Gastroesophageal sphincter (tissue), 4 donors: ENCODE results near the gene PARD3. TPM values are rescaled to one million over a fixed set of nuclear protein-coding genes. Genes with fewer than 3 reads are reported as not detected.

Experiments used
- ATAC-seq: fragments of 150-250 bp; one replicate; pipeline ENCODE4 v1.9.1; 2016; ENCODE audit warnings: mild to moderate bottlenecking, moderate library complexity
- H3K27ac ChIP-seq, 4 donors: fragments of 200-600 bp; sonication (generic) in 3 of 4; 1 replicate in 3 of 4; 2 replicates in 1 of 4; pipeline ENCODE4 v1.5.1; 2016 to 2019
- H3K27me3 ChIP-seq: fragments of 200-600 bp; sonication (generic); one replicate; pipeline ENCODE4 v1.5.1; 2019
- H3K36me3 ChIP-seq, 2 donors: fragments of 200-600 bp; sonication (generic); one replicate each; pipeline ENCODE4 v1.5.1; 2019; ENCODE audit warnings: control low read depth in 1 of 2
- H3K4me1 ChIP-seq, 3 donors: fragments of 200-600 bp; sonication (generic); 1 replicate in 2 of 3; 2 replicates in 1 of 3; pipeline ENCODE4 v1.5.1; 2016 to 2019; ENCODE audit warnings: control low read depth in 2 of 3
- H3K4me3 ChIP-seq, 2 donors: fragments of 200-600 bp; sonication (generic); one replicate each; pipeline ENCODE4 v1.5.1; 2019; ENCODE audit warnings: mild to moderate bottlenecking in 1 of 2, moderate library complexity in 1 of 2
- H3K9me3 ChIP-seq, 3 donors: fragments of 200-600 bp; sonication (generic); one replicate each; pipeline ENCODE4 v1.5.1; 2017 to 2019; ENCODE audit warnings: control low read depth in 2 of 3
- EP300 ChIP-seq: sonication (generic); formaldehyde crosslinking; IDR thresholded peaks from one replicate; pipeline ENCODE4 v1.6.1; 2017; ENCODE audit warnings: antibody characterized with exemption, mild to moderate bottlenecking
- POLR2A ChIP-seq, 2 donors: fragments of 450-650 bp; IDR thresholded peaks; one replicate each; pipeline ENCODE4 v1.6.1; 2017; ENCODE audit warnings: antibody characterized with exemption in 2 of 2, mild to moderate bottlenecking in 2 of 2, moderate library complexity in 1 of 2
- POLR2AphosphoS5 ChIP-seq: sonication (generic); formaldehyde crosslinking; IDR thresholded peaks from one replicate; pipeline ENCODE4 v1.6.1; 2017; ENCODE audit warnings: antibody characterized with exemption
- WGBS, 2 donors: methylation state at CpG; one replicate each; pipeline ENCODE4 v1.1.5; 2018; ENCODE audit warnings: low coverage in 1 of 2; 5-methylcytosine and 5-hydroxymethylcytosine counted together
- total RNA-seq, 4 donors: library from RNA; depleted of rRNA; stranded (reverse); fragments of >200 nt; gene quantifications; one replicate each; pipeline ENCODE4 v1.1.0, GENCODE V29; 2016
- TF ChIP-seq, protein P1 (sequence below), 4 experiments: fragments of 200-600 bp in 2 of 4; fragments of 450-650 bp in 2 of 4; sonication (generic) in 1 of 4; IDR thresholded peaks; one replicate each; pipeline ENCODE4 v1.5.1; 2017 to 2019; ENCODE audit warnings: antibody characterized with exemption in 4 of 4, mild to moderate bottlenecking in 2 of 4, moderate library complexity in 2 of 4

The PARD3 gene
- total RNA-seq, 4 donors from 2014 or later, result 101 to 127 (median 115) TPM

DNA sequence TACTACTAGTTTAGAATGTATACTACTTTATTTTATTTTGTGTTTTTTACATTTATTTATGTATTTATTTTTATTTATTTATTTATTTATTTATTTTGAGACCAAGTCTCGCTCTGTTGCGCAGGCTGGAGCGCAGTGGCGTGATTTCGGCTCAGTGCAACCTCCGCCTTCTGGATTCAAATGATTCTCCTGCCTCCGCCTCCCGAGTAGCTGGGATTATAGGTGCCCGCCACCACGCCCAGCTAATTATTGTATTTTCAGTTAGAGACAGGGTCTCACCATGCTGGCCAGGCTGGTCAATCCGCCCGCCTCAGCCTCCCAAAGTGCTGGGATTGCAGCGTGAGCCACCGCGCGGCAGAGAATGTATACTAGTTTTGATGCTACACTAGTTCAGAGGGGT lies 2.0 kb upstream of the PARD3 start:
- TF ChIP-seq EP300 (no peak), POLR2AphosphoS5 (no peak), POLR2A (IDR thresholded peaks at IDR 0.05) (no peak)
- TF ChIP-seq, protein P1, sequence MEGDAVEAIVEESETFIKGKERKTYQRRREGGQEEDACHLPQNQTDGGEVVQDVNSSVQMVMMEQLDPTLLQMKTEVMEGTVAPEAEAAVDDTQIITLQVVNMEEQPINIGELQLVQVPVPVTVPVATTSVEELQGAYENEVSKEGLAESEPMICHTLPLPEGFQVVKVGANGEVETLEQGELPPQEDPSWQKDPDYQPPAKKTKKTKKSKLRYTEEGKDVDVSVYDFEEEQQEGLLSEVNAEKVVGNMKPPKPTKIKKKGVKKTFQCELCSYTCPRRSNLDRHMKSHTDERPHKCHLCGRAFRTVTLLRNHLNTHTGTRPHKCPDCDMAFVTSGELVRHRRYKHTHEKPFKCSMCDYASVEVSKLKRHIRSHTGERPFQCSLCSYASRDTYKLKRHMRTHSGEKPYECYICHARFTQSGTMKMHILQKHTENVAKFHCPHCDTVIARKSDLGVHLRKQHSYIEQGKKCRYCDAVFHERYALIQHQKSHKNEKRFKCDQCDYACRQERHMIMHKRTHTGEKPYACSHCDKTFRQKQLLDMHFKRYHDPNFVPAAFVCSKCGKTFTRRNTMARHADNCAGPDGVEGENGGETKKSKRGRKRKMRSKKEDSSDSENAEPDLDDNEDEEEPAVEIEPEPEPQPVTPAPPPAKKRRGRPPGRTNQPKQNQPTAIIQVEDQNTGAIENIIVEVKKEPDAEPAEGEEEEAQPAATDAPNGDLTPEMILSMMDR (IDR thresholded peaks at IDR 0.05), result no peak
- H3K4me3 ChIP-seq, result no peak overlapping the region
- H3K36me3 ChIP-seq, result no peaks in the 10 kb centered on the region
- H3K27me3 ChIP-seq, result no peaks in the 10 kb centered on the region
- 94 to 98% methylated on average over 6 to 12 of the region's 16 CpGs for WGBS, 2 donors
- peaks cover 2 to 41% (median 9%) of the 10 kb centered on the region in 3 donors for H3K4me1 ChIP-seq
- peak overlapping the region in 1 of 4 donors; percentile 93 for H3K27ac ChIP-seq
- ATAC-seq, result no peak
- H3K9me3 ChIP-seq, result no peaks in the 10 kb centered on the region

DNA sequence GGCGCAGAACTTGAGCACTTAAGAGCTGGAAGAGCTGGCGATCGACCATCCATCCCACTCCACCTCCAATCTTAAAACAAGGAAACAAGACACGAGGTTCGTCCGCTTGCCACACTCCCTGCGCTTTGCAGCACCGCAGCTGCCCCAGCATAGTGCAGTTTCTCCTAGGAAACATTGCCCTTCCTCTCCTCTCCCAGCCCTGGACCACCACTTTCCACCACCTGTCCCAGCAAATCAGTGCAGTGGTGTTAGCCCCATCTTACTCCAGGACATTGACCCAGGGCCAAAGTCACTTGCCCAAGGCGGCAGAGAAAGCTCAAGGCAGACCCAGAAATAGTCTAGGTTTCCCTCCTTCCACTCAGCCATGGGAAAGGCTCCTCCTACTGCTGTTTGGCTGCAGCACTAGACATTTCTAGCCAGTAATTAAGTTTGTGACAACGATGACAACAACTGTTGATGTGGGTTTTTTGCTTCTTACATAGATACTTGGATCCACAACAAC lies 1.5 kb upstream of the PARD3 start:
- Histone ChIP-seq H3K4me3 (peak overlapping the region in 1 of 2 donors; percentile 99), H3K27me3 (no peaks in the 10 kb centered on the region), H3K36me3 (no peaks in the 10 kb centered on the region), H3K9me3 (no peaks in the 10 kb centered on the region), H3K4me1 (peaks cover 2 to 46% (median 11%) of the 10 kb centered on the region in 3 donors), H3K27ac (peak overlapping the region in 3 of 4 donors; percentile 91 to 95 (median 93))
- 4 to 11% methylated on average over 9 to 10 of the region's 10 CpGs for WGBS, 2 donors
- TF ChIP-seq POLR2A (IDR thresholded peaks at IDR 0.05) (no peak), POLR2AphosphoS5 (no peak), EP300 (no peak)
- TF ChIP-seq, protein P1 (IDR thresholded peaks at IDR 0.05), result peak in 1 of 4 experiments; percentile 23
- no peak for ATAC-seq

DNA sequence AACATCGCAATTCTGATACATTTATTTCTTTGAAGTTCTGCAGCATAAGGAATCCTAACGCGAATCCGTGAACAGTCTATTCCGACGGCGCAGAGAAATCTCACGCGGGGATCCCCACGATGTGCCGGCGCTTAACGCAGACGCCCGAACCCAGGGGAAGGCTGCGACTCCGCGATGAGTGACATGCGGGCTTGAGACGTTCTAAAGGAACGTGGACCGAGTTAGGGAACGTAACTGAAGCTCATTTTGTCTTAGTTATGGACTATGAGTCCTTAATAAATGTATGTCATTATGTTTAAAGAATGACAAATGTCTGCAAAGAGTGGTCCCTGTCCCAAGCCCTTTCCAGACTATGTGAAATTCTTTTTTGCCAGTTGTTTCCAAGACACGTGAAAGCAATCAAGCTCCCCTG lies 995 bp upstream of the PARD3 start:
- H3K4me3 ChIP-seq, result peak overlapping the region; percentile 86 to 99
- H3K27ac ChIP-seq, result peak overlapping the region in 3 of 4 donors; percentile 91 to 95 (median 93)
- no peaks in the 10 kb centered on the region for H3K36me3 ChIP-seq
- peaks cover 2 to 51% (median 11%) of the 10 kb centered on the region in 3 donors for H3K4me1 ChIP-seq
- TF ChIP-seq, protein P1 (IDR thresholded peaks at IDR 0.05), result no peak
- TF ChIP-seq POLR2A (IDR thresholded peaks at IDR 0.05) (no peak), POLR2AphosphoS5 (no peak), EP300 (no peak)
- ATAC-seq, result no peak
- no peaks in the 10 kb centered on the region for H3K27me3 ChIP-seq
- 0% methylated on average over 1 to 24 of the region's 24 CpGs for WGBS, 2 donors
- H3K9me3 ChIP-seq, result no peaks in the 10 kb centered on the region

DNA sequence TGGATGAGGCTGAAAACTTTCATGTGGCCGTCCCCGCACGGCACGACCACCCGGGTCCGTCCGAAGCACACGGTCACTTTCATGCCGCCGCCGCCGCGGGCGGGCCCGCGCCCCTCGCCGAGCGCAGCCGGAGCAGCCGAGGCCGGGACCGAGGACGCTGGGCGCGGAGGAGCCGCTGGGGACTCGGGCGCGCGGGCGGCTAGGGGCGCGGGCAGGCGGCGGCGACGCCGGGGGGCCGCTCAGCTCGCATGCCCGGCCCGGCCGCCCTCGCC lies 247 bp downstream of the PARD3 start:
- ATAC-seq, result peak; percentile 21
- H3K4me1 ChIP-seq, result peaks cover 2 to 63% (median 11%) of the 10 kb centered on the region in 3 donors
- no peak for TF ChIP-seq POLR2A (IDR thresholded peaks at IDR 0.05)
- no peak for TF ChIP-seq EP300
- TF ChIP-seq, protein P1 (IDR thresholded peaks at IDR 0.05), result no peak
- TF ChIP-seq POLR2AphosphoS5, result no peak
- peak overlapping the region; percentile 86 to 99 for H3K4me3 ChIP-seq
- H3K36me3 ChIP-seq, result no peaks in the 10 kb centered on the region
- H3K9me3 ChIP-seq, result no peaks in the 10 kb centered on the region
- WGBS, 2 donors, result 0% methylated on average over 16 of the region's 45 CpGs; no CpG with 5 or more reads in 1 of the 2 donors
- no peaks in the 10 kb centered on the region for H3K27me3 ChIP-seq
- H3K27ac ChIP-seq, result peak overlapping the region; percentile 65 to 95 (median 92)

DNA sequence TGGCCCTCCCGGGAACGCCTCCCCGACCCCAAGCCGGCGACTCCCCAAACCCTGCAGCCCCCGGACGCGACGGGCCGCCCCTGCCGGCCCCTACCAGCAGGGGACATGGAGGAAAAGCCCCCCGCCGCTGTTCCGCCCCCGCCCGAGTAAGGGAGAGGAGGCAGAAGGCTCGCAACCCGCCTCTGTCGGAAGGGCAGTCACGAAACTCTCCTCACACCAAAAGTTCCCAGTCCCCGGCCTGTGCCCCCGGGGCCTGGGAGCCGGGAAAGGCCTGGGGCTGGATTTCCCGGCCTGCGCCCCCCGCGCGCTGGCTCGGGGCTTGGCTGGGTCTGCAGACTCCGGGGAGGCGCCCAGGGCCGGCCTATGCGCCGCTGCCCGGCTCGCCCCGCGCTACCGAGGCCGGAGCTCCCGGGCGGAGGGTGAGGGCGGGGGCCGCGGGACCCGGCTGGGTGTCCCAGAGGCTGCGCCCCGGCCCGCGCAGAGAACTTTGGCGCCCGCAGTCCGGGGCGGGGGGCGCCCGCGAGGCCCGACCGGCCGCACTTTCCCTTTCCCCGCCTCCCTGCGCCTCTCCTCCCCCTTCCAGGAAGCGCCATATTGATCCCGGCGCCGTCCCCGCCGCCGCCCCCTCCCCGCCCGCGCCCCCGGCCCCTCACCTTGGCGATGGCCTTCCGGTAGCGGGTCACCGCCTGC lies 728 bp downstream of the PARD3 start:
- H3K9me3 ChIP-seq, result no peaks in the 10 kb centered on the region
- peak; percentile 53 for ATAC-seq
- H3K36me3 ChIP-seq, result no peaks in the 10 kb centered on the region
- H3K4me1 ChIP-seq, result peaks cover 2 to 68% (median 11%) of the 10 kb centered on the region in 3 donors
- no CpG with 5 or more reads among the region's 77 CpGs for whole genome bisulfite sequencing, 2 donors
- TF ChIP-seq, protein P1 (IDR thresholded peaks at IDR 0.05), result peak in 1 of 4 experiments; percentile 4
- TF ChIP-seq EP300, result no peak
- H3K27ac ChIP-seq, result peak overlapping the region; percentile 65 to 95 (median 92)
- H3K27me3 ChIP-seq, result no peaks in the 10 kb centered on the region
- H3K4me3 ChIP-seq, result peak overlapping the region; percentile 86 to 99
